ENCODE results near the gene PPME1.

Gene PPME1

DNA sequence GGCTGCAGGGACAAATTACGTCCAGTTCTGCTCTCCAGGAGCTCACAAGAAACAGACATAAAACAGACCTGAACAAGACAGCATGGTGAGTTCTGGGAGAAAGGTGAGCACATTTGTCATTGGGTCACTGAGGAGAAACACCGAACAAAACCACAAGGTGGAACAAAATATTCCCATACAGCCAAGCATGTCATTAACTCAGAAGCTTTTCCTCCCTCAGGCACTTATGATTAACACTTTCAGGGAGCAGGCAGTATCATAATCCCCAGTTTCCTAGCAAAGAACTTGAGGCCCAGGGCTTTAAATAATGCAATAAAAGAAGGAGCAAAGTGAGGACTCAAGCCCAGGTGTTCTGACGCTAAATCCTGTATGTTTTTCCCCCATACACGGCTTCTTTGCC is 97.4 kb downstream of the PPME1 start:
- H3K4me1 ChIP-seq (ENCODE audit: control insufficient read depth in 5 of 5, insufficient read depth in 5 of 5, low read length in 5 of 5): peaks cover 0 to 6% (median 0%) of the 10 kb centered on the region in 5 donors
- H3K27me3 ChIP-seq (ENCODE audit: control insufficient read depth in 5 of 5, insufficient read depth in 4 of 5, low read length in 5 of 5): no peaks in the 10 kb centered on the region
- H3K9ac ChIP-seq (ENCODE audit: low read length in 5 of 5): no peak overlapping the region
- no peak overlapping the region for H3K27ac ChIP-seq (ENCODE audit: low read depth, low read length)
- H3K9me3 ChIP-seq (ENCODE audit: control insufficient read depth in 5 of 5, low read length in 5 of 5): no peaks in the 10 kb centered on the region
- no peak overlapping the region for H3K4me3 ChIP-seq (ENCODE audit: low read depth in 1 of 5, low read length in 5 of 5)
- no peaks in the 10 kb centered on the region for H3K36me3 ChIP-seq (ENCODE audit: control insufficient read depth in 5 of 5, insufficient read depth in 5 of 5, low read length in 5 of 5)

DNA sequence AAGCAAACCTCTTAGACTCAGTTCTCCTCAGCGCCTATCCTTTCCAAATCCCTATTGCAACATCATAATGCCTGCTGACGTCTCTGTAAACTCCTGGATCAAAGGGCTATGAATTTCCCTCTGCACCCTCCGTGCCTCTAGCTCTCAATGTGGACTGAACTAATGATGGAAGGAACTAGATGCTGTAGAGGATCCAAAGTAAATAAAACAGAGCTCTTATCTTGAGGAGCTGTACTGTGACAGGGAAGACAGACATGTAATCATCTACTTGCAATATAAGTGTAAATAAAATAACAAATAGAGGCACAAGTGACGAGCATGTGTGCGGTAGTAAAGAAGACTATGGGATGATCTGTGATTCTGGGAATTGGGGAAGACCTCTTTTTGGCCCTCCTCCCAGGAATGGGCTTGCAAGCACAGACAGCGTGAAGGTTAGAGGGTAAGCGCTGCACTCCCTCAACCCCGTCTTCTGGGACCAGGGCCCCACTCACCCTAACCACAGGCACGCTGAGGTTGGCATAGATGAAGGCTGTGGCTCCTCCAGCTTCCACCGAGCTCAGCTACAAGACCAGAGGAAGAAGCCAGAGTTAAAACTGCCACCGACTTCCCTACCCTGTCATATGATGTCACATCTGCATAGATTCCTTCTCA is 98.2 kb downstream of the PPME1 start:
- Histone ChIP-seq H3K9me3 (ENCODE audit: control insufficient read depth in 5 of 5, low read length in 5 of 5) (no peaks in the 10 kb centered on the region), H3K9ac (ENCODE audit: low read length in 5 of 5) (no peak overlapping the region), H3K27me3 (ENCODE audit: control insufficient read depth in 5 of 5, insufficient read depth in 4 of 5, low read length in 5 of 5) (no peaks in the 10 kb centered on the region), H3K27ac (ENCODE audit: low read depth, low read length) (no peak overlapping the region), H3K4me3 (ENCODE audit: low read depth in 1 of 5, low read length in 5 of 5) (no peak overlapping the region), H3K36me3 (ENCODE audit: control insufficient read depth in 5 of 5, insufficient read depth in 5 of 5, low read length in 5 of 5) (no peaks in the 10 kb centered on the region), H3K4me1 (ENCODE audit: control insufficient read depth in 5 of 5, insufficient read depth in 5 of 5, low read length in 5 of 5) (peaks cover 0 to 6% (median 0%) of the 10 kb centered on the region in 5 donors)

DNA sequence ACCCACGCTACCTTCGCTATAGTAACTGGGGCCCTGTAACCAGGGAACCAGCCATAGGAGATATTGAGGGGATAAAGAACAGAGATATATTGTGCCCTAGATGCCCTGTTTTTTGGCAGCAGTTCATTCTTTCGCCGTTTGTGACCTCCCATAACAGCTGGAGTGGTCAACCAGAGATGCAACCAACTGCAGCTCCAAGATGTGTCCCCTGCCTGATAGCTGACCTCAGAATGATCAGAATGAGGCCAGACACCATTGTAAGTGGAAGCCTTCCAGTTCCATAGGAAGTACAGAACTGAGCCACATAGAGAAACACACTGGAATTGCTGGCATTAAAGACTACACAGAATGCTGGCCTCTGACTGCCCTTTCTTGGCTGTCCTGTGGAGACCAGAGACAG is 101.2 kb downstream of the PPME1 start:
- Histone ChIP-seq H3K4me1 (ENCODE audit: control insufficient read depth in 5 of 5, insufficient read depth in 5 of 5, low read length in 5 of 5) (peaks cover 0 to 6% (median 0%) of the 10 kb centered on the region in 5 donors), H3K27ac (ENCODE audit: low read depth, low read length) (no peak overlapping the region), H3K9ac (ENCODE audit: low read length in 5 of 5) (no peak overlapping the region), H3K36me3 (ENCODE audit: control insufficient read depth in 5 of 5, insufficient read depth in 5 of 5, low read length in 5 of 5) (no peaks in the 10 kb centered on the region), H3K27me3 (ENCODE audit: control insufficient read depth in 5 of 5, insufficient read depth in 4 of 5, low read length in 5 of 5) (no peaks in the 10 kb centered on the region), H3K4me3 (ENCODE audit: low read depth in 1 of 5, low read length in 5 of 5) (no peak overlapping the region), H3K9me3 (ENCODE audit: control insufficient read depth in 5 of 5, low read length in 5 of 5) (no peaks in the 10 kb centered on the region)

DNA sequence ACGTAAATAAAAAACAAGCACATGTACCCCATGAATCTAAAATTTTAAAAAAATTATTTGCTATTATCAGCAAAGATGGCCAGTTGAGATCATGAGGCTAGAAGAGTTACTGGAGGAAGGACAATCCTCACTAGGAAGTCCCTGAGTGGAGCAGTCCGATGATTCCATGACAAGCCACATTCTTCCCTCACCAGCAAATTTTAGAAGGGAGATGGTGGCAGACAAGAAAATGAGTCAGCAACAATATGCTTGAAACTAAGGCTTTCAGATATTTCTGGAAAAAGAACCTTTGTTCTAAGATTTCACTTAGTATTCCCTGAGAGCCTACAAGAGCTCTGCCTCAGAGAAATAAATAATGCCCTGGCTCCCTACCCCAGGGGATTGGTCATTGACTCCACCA is 105.5 kb downstream of the PPME1 start:
- Histone ChIP-seq H3K4me1 (ENCODE audit: control insufficient read depth in 5 of 5, insufficient read depth in 5 of 5, low read length in 5 of 5) (no peaks in the 10 kb centered on the region), H3K27ac (ENCODE audit: low read depth, low read length) (no peak overlapping the region), H3K36me3 (ENCODE audit: control insufficient read depth in 5 of 5, insufficient read depth in 5 of 5, low read length in 5 of 5) (no peaks in the 10 kb centered on the region), H3K4me3 (ENCODE audit: low read depth in 1 of 5, low read length in 5 of 5) (no peak overlapping the region), H3K9me3 (ENCODE audit: control insufficient read depth in 5 of 5, low read length in 5 of 5) (no peaks in the 10 kb centered on the region), H3K27me3 (ENCODE audit: control insufficient read depth in 5 of 5, insufficient read depth in 4 of 5, low read length in 5 of 5) (no peaks in the 10 kb centered on the region), H3K9ac (ENCODE audit: low read length in 5 of 5) (no peak overlapping the region)

DNA sequence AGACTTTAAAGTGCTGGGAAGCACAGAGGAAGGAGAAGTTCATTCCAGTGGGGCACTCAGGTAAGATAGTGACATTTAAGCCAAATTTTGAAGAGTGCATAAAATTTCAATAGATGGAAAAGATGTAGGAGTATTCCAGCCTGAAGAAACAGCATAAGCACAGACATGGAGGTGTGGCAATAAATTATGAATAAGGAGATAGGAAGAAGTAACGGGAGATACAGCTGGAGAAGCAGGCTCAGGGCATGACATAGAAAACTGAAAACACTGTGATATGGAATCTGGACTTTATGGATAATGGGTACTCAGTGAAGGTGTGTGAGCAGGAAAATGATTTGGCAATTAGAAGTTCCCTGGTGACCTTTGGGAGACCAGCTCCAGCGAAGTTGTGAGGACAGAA is 107.0 kb downstream of the PPME1 start:
- Histone ChIP-seq H3K9me3 (ENCODE audit: control insufficient read depth in 5 of 5, low read length in 5 of 5) (no peaks in the 10 kb centered on the region), H3K27me3 (ENCODE audit: control insufficient read depth in 5 of 5, insufficient read depth in 4 of 5, low read length in 5 of 5) (no peaks in the 10 kb centered on the region), H3K4me1 (ENCODE audit: control insufficient read depth in 5 of 5, insufficient read depth in 5 of 5, low read length in 5 of 5) (no peaks in the 10 kb centered on the region), H3K27ac (ENCODE audit: low read depth, low read length) (no peak overlapping the region), H3K4me3 (ENCODE audit: low read depth in 1 of 5, low read length in 5 of 5) (no peak overlapping the region), H3K9ac (ENCODE audit: low read length in 5 of 5) (no peak overlapping the region), H3K36me3 (ENCODE audit: control insufficient read depth in 5 of 5, insufficient read depth in 5 of 5, low read length in 5 of 5) (no peaks in the 10 kb centered on the region)

DNA sequence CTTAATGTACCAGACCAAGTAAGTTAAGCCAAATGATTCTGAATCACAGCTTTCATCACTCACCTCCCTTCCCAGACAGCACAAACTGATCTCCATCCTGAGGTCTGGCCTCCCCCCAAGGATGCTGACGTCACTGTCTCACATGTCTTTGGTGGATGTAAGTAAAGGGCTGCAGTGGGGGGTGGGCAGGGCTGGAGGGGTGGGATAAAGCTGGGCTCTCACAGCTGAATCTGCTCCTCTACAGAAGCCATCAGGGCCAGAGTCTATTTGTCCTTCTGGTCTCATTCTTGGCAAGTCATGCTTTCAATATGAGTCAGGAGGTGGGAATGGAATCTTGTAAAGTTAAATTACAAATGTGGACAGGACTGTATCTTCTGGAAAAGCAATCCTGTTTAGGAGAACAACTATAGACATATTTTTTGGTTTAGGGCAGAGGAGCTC is 107.7 kb downstream of the PPME1 start:
- H3K4me3 ChIP-seq (ENCODE audit: low read depth in 1 of 5, low read length in 5 of 5): no peak overlapping the region
- no peaks in the 10 kb centered on the region for H3K9me3 ChIP-seq (ENCODE audit: control insufficient read depth in 5 of 5, low read length in 5 of 5)
- no peaks in the 10 kb centered on the region for H3K27me3 ChIP-seq (ENCODE audit: control insufficient read depth in 5 of 5, insufficient read depth in 4 of 5, low read length in 5 of 5)
- H3K27ac ChIP-seq (ENCODE audit: low read depth, low read length): no peak overlapping the region
- H3K4me1 ChIP-seq (ENCODE audit: control insufficient read depth in 5 of 5, insufficient read depth in 5 of 5, low read length in 5 of 5): no peaks in the 10 kb centered on the region
- no peaks in the 10 kb centered on the region for H3K36me3 ChIP-seq (ENCODE audit: control insufficient read depth in 5 of 5, insufficient read depth in 5 of 5, low read length in 5 of 5)
- no peak overlapping the region for H3K9ac ChIP-seq (ENCODE audit: low read length in 5 of 5)

DNA sequence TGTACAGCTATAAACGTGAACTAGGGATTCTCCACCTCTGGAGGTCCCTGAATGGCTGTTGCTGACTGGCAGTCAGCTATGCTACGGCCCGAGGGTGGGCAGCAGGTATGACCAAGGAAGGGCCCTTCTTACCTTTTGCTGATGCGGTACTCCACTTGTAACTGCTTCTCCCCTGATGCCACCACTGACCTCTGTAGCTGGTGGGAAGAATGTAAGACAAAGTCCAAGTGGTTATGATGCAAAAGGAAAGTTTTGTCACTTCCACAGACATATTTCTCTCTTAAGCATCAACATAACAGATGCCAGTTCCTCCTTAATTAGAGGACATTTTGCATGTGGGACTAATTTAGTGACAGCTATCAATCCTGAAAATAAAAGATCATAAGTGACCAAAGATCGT is 108.2 kb downstream of the PPME1 start:
- Histone ChIP-seq H3K9ac (ENCODE audit: low read length in 5 of 5) (no peak overlapping the region), H3K4me1 (ENCODE audit: control insufficient read depth in 5 of 5, insufficient read depth in 5 of 5, low read length in 5 of 5) (no peaks in the 10 kb centered on the region), H3K36me3 (ENCODE audit: control insufficient read depth in 5 of 5, insufficient read depth in 5 of 5, low read length in 5 of 5) (no peaks in the 10 kb centered on the region), H3K27me3 (ENCODE audit: control insufficient read depth in 5 of 5, insufficient read depth in 4 of 5, low read length in 5 of 5) (no peaks in the 10 kb centered on the region), H3K9me3 (ENCODE audit: control insufficient read depth in 5 of 5, low read length in 5 of 5) (no peaks in the 10 kb centered on the region), H3K27ac (ENCODE audit: low read depth, low read length) (no peak overlapping the region), H3K4me3 (ENCODE audit: low read depth in 1 of 5, low read length in 5 of 5) (no peak overlapping the region)

DNA sequence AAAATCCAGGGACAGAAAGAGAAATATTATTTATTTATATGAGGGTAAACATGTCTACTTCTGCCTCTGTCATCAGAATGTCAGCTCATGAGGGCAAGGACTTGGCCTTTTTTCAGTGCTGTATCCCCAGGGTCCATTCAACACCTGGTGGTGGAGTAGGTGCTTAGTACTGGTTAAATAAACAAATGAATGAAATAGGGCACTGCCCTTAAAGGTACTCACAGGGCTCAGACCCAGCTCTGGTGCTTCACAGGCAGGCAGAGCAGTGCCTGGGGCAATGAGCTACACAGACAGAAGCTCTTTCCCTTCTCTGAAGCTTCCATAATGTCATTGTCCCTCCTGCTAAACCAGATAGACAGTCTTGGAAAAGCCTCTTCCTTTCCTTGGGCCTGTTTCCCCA is 109.4 kb downstream of the PPME1 start:
- Histone ChIP-seq H3K9me3 (ENCODE audit: control insufficient read depth in 5 of 5, low read length in 5 of 5) (no peaks in the 10 kb centered on the region), H3K27me3 (ENCODE audit: control insufficient read depth in 5 of 5, insufficient read depth in 4 of 5, low read length in 5 of 5) (no peaks in the 10 kb centered on the region), H3K27ac (ENCODE audit: low read depth, low read length) (no peak overlapping the region), H3K4me1 (ENCODE audit: control insufficient read depth in 5 of 5, insufficient read depth in 5 of 5, low read length in 5 of 5) (no peaks in the 10 kb centered on the region), H3K4me3 (ENCODE audit: low read depth in 1 of 5, low read length in 5 of 5) (no peak overlapping the region), H3K9ac (ENCODE audit: low read length in 5 of 5) (no peak overlapping the region), H3K36me3 (ENCODE audit: control insufficient read depth in 5 of 5, insufficient read depth in 5 of 5, low read length in 5 of 5) (no peaks in the 10 kb centered on the region)

DNA sequence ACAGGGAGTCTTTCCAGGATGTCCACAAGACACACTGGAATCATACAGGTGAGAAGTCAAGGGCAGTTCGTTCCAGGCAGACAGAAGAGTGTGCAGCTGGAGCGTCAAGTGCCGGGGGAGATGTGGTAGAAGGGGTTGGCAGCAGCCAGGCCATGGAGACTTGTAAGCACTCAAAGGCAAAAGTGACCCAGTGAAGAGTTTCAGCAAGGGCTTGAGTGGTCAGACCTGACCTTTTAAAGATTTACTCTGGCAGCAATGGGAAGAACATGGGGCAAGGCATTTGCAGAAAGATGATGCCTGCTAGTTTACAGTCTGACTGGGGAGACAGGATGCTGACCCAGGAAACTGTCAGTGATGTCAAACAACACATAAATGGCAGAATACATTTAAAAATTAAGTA is 111.3 kb downstream of the PPME1 start:
- Histone ChIP-seq H3K4me1 (ENCODE audit: control insufficient read depth in 5 of 5, insufficient read depth in 5 of 5, low read length in 5 of 5) (peaks cover 0 to 3% (median 0%) of the 10 kb centered on the region in 5 donors), H3K9ac (ENCODE audit: low read length in 5 of 5) (no peak overlapping the region), H3K27me3 (ENCODE audit: control insufficient read depth in 5 of 5, insufficient read depth in 4 of 5, low read length in 5 of 5) (no peaks in the 10 kb centered on the region), H3K4me3 (ENCODE audit: low read depth in 1 of 5, low read length in 5 of 5) (no peak overlapping the region), H3K27ac (ENCODE audit: low read depth, low read length) (no peak overlapping the region), H3K9me3 (ENCODE audit: control insufficient read depth in 5 of 5, low read length in 5 of 5) (no peaks in the 10 kb centered on the region), H3K36me3 (ENCODE audit: control insufficient read depth in 5 of 5, insufficient read depth in 5 of 5, low read length in 5 of 5) (no peaks in the 10 kb centered on the region)

DNA sequence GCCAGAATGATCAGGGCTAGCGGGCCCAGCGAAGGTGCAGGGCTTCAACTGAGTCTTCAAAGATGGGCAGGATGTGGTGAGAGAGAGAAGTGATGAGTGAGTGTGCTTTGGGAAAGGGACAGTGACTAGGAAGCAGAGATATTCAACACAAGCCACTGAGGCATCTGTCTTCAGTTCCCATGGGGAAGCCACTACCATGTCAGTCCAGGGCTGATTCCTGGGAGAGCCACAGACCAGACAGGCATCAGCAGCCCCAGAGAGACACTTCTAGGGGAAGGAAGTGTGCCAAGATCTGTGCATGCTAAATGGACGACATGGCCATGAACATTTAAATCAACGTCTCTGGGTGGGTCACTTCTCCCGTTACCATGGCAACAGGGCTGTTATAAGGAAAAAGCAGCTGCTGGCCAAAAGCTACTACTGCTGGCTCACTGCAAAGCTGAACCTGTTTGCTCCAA is 111.9 kb downstream of the PPME1 start:
- Histone ChIP-seq H3K27ac (ENCODE audit: low read depth, low read length) (no peak overlapping the region), H3K36me3 (ENCODE audit: control insufficient read depth in 5 of 5, insufficient read depth in 5 of 5, low read length in 5 of 5) (no peaks in the 10 kb centered on the region), H3K9me3 (ENCODE audit: control insufficient read depth in 5 of 5, low read length in 5 of 5) (no peaks in the 10 kb centered on the region), H3K27me3 (ENCODE audit: control insufficient read depth in 5 of 5, insufficient read depth in 4 of 5, low read length in 5 of 5) (no peaks in the 10 kb centered on the region), H3K9ac (ENCODE audit: low read length in 5 of 5) (no peak overlapping the region), H3K4me3 (ENCODE audit: low read depth in 1 of 5, low read length in 5 of 5) (no peak overlapping the region), H3K4me1 (ENCODE audit: control insufficient read depth in 5 of 5, insufficient read depth in 5 of 5, low read length in 5 of 5) (peaks cover 0 to 7% (median under 1%) of the 10 kb centered on the region in 5 donors)

All from subcutaneous abdominal adipose tissue (tissue), 5 donors.